ENCODE measurements around the gene MAP2K5.

GRCh38 chr15:67690936-67691335 lies 148.4 kb downstream of the MAP2K5 start:
- TF ChIP-seq CTCF (IDR thresholded peaks at IDR 0.05; ENCODE audit: poor library complexity, severe bottlenecking) (no peak), EP300 (conservative IDR thresholded peaks at IDR 0.05; ENCODE audit: poor library complexity, severe bottlenecking) (no peak), SMC3 (conservative IDR thresholded peaks at IDR 0.05; ENCODE audit: poor library complexity) (no peak), TAF1 (IDR thresholded peaks at IDR 0.05; ENCODE audit: low read depth) (no peak), EZH2 (IDR thresholded peaks at IDR 0.05; ENCODE audit: borderline replicate concordance, insufficient read depth, low read length, poor library complexity, severe bottlenecking) (no peak), POLR2AphosphoS5 (IDR thresholded peaks at IDR 0.05) (no peak), MXI1 (conservative IDR thresholded peaks at IDR 0.05; ENCODE audit: poor library complexity, severe bottlenecking) (no peak), REST (IDR thresholded peaks at IDR 0.05; ENCODE audit: borderline replicate concordance) (no peak), RAD21 (conservative IDR thresholded peaks at IDR 0.05) (no peak)
